NCI-H2081 (cell line): ENCODE results near the gene TLNRD1.

Experiments used
- DNase-seq, 2 experiments: peaks; one replicate each; lab custom pipeline; 2025; lab: John Stamatoyannopoulos, UW

TLNRD1 gene

DNA sequence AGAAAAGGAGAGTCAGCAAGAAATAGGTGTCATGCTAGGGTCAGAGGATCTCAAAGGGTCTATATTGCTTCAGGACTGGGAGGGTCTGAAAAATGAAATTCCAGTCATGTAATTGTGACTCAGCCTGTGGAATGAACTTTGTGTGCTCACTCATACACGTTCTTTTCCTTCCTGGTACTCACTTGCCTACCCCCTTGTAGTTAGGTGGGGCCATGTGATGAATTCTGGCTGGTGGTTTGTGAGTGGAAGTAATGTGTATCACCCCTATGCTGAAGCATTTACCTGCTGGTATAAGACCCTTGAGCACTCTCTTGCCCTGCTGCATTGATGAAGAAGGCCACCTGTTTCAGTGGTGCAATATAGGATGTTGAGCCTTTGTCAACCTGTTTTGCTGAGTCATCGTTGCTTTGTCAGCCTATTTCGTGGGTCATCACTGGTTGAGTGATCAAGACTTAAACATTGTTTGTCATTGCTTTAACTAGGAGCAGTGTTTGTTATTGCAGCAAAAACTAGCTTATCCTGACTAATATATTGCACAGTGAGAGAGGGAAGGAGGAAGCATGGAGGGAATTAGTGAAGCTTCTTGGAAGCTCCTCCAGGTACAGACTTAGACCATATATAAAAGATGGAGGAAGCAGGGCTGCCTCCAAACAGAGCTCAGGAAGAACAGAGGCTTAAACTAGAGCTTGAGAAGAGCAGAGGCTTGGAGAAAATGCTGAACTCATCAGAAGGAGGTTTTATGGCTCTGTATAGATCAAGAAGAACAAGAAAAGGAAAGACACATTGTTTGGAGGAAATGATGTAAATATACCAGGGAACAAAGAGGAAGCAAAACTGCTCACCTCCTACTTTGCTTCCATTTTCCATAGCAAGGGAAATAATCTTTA is 28.9 kb downstream of the TLNRD1 start:
- no peak for DNase-seq

DNA sequence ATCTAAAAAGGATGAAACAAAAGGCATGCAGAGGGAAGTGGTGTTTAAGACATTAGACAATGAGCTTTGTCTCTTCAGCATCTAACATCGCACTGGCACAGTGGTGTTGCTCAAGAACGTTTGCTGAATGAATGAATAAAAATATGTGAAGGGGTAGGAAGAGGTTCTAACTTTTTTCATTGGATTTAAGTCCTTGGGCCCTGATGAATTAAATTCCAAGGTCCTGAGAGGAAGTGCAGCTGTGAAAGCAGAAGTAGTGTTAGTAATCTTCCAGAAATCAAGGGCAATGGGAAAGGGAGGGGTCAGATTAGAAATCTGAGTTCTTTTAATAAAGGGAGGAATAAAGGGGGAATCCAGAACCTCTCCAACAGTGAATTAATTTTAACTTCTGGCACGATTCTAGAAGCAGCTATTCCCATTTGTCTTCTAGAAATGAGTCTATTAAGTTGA is 29.6 kb downstream of the TLNRD1 start:
- DNase-seq = no peak

DNA sequence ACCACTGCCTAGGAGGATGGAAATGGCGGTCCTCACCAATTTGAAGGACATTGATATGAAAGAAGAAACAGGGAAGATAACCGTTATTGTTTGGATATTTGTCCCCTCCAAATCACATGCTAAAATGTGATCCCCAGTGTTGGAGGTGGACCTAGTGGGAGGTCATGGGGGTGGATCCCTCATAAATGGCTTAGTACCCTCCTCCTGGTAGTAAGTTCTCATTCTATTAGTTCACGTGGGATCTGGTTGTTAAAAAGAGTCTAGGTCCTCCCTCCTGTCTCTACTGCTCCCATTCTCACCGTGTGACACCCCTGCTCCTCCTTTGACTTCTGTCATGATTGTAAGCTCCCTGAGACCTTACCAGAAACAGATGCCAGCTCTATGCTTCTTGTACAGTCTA is 30.5 kb downstream of the TLNRD1 start:
- no peak for DNase-seq

DNA sequence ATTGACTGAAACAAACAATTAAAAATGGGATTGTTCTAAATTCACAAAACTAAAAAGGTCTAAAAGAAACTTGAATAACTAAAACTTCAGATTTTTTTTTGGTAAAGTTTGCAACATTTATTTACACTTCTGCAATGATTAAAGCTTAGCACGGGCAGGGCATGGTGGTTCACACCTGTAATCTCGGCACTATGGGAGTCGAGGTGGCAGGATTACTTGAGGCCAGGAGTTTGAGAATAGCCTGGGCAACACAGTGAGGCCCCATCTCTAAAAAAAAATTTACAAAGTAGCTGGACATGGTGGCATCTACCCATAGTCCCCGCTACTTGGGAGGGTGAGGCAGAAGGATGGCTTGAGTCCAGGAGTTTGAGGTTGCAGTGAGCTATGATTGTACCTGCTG is 31.6 kb downstream of the TLNRD1 start:
- no peak for DNase-seq

DNA sequence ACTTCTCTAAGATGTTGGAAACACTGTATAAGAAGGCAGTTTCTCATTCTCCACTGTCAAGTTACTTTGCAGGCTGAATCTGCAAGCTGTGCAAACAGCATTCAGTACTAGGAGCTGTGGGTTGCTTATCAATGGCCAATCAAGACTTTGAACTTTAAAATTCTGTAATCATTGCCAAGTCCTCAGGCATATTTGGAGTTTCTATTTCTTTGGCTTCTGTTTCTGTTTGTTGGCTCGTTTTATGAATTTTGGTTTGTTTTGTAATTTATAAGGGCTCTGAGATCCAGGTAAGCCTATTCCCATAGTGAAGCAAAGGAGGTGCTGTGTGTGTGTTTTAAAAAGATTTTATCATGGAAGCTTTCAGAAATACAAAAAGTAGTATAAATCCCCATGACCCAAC is 32.1 kb downstream of the TLNRD1 start:
- DNase-seq = no peak

DNA sequence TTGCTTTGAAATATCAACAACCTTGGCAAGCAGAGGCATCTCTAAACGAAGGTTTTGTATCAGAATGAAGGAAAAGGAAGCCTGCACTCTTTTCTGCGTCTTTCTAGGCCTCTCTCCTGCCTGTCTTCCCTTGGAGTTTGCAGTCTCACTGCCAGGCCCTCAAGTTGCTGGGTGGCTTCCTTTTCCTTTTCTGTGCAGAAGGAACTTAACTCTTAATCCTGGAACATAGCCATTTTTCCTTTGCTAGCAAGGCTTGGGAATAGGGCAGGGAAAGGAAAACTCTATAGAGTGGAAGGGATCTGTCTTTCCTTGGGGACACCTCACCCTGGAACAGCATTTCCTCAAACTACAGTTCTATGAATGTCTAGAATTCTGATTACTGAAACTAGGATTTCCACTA is 32.8 kb downstream of the TLNRD1 start:
- no peak for DNase-seq

DNA sequence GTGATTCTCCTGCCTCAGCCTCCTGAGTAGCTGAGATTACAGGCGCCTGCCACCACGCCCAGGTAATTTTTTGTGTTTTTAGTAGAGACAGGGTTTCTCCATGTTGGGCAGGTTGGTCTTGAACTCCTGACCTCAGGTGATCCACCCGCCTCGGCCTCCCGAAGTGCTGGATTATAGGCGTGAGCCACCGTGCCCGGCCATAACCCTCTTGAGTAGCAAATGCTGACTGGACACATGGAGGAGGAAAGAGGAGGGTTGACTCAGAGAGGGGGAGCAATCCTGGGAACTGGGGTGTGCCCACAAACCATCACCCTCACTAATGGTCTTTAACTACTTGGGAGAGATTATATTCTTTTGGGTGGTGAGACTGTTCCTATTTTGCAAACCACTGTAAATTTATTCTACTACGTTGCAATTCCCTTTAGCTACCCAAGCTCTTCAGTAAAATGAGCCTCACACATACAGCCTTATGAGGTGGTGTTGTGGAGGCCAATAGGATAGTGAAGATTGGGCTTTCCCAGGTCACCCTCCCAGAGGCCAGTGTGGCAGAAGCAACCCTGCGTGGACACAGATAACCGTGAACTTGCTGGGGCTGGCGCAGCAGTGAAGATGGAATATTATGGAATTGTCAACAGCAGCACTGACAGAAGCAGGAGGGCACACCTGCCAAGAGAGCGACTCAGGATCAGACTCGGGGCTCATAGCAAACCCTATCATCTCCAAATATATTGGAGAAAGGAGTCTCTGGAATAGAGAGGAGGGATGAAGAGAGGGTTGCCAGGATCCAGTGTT is 37.4 kb downstream of the TLNRD1 start:
- DNase-seq = no peak

DNA sequence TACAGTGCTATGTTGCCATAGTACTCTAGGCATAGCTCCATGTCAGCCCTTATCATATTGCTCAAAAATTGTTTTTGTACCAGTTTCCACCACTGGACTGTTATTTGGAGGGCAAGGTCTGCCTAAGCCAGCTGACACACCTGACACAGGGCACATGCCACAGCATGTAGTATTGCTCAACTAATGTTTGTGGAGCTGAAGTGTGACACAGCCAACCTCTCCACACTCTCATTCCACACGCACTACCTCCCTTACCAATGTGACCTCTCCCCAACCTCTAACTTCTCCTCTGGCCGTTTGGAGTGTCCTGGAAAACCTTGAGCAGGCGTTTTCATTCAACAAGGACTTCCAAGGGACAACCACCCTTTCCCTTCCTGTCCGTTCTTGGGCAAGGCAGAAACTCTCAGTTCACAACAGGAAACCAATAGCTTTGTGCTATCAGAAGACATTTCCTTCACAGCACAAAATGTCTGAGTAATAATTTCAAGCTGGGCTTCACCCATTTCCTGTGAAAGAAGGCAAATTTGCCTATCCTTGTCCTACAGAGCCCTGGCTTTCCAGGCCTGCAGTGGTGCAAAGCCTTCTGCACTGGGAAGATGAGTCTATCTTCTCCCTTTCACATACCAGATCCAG is 38.4 kb downstream of the TLNRD1 start:
- DNase-seq = no peak

DNA sequence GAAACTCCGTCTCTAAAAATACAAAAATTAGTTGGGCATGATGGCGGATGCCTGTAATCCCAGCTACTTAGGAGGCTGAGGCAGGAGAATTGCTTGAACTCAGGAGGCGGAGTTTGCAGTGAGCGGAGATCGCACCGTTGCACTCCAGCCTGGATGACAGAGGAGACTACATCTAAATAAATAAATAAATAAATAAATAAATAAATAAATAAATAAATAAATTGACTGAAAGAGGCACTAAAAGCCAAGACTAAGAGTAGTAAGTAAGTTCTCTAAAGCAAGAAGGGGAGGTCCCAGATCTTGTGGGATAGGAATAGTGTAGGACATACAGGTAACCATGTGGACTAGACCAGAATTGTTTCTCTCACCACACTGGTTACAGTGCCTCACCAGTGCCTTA is 40.0 kb downstream of the TLNRD1 start:
- no peak for DNase-seq

DNA sequence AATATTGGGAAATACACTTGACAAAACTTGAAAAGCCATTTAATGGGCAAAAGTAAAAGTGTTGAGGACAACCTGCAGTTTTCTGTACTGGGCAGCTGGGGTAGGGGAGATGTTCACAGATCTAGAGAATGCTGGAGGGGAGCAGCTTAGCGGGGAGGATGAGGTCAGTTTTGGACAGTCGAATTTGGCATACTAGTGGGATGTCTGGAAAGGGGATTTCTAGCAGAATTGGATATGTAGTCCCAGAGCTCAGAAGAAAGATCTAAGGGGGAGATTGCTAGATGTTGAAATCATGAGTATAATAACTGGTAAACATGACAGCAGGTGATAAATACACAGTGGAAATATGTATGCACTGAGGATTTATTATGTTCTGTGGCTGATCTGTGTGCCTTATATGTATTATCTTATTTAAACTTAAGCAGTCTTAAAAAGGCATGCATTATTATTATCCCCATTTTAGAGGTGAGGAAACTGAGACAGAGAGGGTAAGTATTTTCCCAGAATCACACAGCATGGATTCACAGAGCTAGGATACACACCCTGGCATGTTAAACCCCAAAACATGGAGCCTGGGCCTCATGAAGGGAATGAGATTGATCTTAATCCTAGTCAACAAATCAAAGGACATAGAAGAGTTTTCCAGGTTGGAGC is 42.7 kb downstream of the TLNRD1 start:
- no peak for DNase-seq

DNA sequence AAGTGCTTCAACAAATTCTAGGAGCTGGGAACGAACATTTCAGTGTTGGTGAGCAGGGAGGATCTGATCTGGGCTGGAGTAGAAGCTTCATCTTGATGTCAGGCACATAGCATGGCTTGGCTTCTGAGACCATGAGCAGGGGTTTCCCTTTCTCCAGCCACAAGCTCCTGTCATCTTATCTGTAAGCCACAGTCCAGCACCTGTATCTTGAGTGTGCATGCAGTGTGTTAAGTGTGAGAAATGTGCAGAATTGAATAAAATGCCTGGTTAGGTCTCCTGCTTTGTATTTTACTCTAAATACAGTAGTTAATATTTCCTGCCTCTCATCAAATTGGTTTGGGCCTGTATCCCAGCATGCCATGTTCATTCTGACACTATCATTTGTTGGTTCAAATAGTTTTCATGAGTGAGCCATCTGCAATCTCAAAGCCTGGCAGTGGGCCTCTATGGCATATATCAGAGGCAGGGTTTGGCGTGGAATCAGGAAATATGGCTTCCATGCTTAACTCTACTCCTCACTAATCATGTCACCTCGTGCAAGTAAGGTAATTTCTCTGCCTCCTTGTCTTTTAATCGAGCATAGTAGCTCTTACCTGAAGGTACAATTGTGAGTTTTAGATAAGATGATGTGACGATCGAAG is 43.3 kb downstream of the TLNRD1 start:
- DNase-seq = no peak

DNA sequence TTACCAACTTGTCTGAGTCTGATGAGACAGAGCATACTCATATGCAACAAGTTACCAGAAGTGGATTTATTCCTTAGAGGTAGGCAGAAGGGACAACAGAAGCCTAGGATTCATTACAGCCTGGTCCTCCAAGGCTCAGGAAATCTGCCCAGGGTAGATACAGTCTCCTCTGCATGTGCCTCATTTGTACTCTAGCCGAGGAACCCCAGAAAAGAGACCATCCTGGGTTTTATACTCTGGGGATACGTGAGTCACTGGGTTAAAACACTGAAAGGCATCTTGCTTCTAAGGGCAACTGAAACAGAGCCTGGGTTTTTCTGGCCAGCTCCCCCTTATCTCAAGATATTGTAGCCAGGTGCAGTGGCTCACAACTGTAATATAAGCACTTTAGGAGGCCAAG is 45.6 kb downstream of the TLNRD1 start:
- no peak for DNase-seq

DNA sequence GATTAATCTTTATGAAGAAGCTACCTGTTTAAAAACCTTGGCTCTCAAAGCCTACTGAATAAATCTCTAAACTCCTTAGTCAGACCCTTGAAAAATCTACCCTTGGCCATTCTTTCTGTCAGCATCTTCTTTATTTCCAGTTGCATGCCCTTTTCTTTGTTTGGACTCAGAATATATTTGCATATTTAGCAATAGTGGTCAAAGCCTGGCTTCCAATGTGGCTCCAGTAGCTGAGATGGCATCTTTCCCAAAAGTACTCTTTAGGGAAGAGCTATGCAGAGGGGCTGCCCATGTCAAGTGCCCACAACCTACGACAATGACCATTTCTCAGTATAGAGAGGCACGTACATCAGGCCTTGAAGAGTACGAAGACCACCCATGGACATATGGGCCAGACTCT is 47.2 kb downstream of the TLNRD1 start:
- no peak for DNase-seq

DNA sequence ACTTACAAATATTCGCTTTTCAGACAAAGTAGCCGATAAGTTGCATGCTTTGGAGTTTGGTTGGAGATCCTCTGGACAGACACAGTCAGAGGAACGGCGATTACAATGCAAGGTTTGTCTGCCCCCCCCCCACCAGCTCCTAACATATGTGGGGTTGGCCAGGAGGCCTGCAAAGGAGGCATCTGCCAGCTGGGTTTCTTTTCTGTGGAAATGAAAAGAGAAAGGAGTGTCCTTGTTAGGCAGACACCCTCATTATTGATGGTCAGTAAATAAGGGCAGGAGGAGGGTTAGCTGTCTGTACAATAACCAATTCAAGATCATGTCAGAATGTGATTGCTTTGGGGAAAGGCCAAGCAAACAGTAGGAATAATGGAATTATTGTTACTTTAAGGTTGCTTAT is 49.1 kb downstream of the TLNRD1 start:
- DNase-seq = peak; percentile 44 to 47

DNA sequence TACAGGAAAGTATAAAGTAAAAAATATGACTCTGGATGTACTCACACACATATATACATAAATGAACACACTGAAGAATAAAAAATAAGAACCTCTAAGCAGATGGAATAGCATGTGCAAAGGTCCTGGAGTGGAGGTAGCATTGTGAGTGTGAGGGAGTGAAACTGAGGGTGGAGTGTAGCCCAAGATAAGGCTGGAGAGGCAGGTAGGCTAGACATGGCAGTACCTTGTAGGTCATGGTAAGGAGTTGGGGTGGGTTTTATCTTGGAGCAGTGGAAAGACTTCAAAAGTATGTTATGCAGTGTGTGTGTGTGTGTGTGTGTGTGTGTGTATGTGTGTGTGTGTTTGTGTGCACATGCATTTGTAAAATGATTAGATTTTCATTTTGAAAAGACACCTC is 49.5 kb downstream of the TLNRD1 start:
- DNase-seq = no peak

DNA sequence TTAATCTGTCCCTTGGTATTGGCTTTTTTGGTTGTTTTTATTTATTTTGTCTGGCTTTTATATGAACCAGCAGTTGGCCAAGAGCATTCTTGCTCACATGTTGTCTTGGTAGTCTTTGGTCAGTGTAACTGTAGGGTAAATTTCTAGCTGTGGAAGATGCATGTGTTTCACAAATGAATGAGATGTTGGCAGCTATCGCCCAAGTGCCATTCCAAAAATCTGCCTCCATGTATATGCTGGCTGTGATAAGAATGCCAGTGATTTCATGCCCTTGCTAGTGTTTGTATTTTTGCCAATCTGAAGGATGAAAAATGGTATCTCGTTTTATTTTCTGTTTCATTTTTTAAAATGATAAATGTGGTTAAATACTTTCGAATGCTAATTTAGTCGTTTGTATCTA is 50.1 kb downstream of the TLNRD1 start:
- no peak for DNase-seq

DNA sequence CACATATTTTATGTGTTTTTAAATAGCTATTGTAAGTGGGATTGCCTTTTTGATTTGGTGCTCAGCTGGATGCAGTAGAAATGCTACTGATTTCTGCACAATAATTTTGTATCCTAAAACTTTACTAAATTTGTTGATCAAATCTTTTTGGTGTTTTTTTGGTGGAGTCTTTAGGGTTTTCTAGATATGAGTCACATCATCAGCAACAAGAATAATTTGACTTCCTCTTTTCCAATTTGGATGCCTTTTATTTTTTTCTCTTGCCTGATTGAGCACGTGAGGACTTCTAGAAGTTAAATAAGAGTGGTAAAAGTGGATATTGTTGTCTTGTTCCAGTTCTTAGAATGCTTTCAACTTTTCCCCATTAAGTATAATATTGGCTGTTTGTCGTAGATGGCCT is 51.3 kb downstream of the TLNRD1 start:
- no peak for DNase-seq

DNA sequence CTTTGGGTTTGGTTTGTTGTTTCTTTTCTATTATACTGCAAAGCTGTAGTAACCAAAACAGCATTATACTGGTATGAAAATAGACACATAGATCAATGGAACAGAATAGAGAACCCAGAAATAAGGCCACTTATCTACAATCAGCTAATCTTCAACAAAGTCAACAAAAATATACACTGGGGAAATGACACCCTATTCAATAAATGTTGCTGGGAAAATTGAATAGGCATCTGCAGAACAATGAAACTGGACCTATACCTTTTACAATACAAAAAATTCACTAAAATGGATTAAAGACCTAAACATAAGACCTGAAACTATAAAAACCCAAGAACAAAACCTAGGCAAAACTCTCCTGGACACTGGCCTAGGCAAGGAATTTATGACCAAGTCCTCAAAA is 52.9 kb downstream of the TLNRD1 start:
- no peak for DNase-seq

DNA sequence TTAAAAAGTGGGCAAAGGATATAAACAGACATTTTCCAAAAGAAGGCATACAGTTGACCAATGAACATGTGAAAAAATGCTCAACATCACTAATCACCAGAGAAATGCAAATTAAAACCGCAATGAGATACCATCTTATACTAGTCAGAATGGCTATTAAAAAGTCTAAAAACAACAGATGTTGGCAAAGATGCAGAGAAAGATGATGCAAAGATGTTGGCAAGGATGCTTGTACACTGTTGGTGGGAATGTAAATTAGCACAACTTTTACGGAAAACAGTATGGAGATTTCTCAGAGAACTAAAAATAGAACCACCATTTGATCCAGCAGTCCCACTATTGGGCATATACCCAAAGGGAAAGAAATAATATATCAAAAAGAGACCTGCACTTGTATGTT is 53.5 kb downstream of the TLNRD1 start:
- no peak for DNase-seq
